HepG2 (cell line): ENCODE results near the gene ABCC3. TPM values are rescaled to one million over a fixed set of nuclear protein-coding genes. Genes with fewer than 3 reads are reported as not detected.

Experiments used
- AKAP8 ChIP-seq: sonication (generic); formaldehyde crosslinking; IDR thresholded peaks from 2 replicates; pipeline ENCODE4 v1.5.1; 2020; ENCODE audit warnings: mild to moderate bottlenecking, missing genetic modification reagents
- CENPX ChIP-seq: sonication (generic); formaldehyde crosslinking; IDR thresholded peaks from 2 replicates; pipeline ENCODE4 v1.9.0; 2021; ENCODE audit warnings: mild to moderate bottlenecking, missing genetic modification reagents, moderate library complexity
- JUND ChIP-seq: sonication (generic); formaldehyde crosslinking; IDR thresholded peaks from 2 replicates; pipeline ENCODE4 v1.8.0; 2022; ENCODE audit warnings: mild to moderate bottlenecking, missing genetic modification reagents
- MAF1 ChIP-seq: sonication (generic); formaldehyde crosslinking; IDR thresholded peaks from 2 replicates; pipeline ENCODE4 v1.5.0; 2020; ENCODE audit warnings: missing genetic modification reagents, borderline replicate concordance
- MTA1 ChIP-seq: sonication (generic); formaldehyde crosslinking; IDR thresholded peaks from 2 replicates; pipeline ENCODE4 v1.4.0; 2020; ENCODE audit warnings: missing genetic modification reagents, mild to moderate bottlenecking, borderline replicate concordance
- NCOR1 ChIP-seq: fragments of 200-600 bp; sonication (generic); IDR thresholded peaks from 2 replicates; pipeline ENCODE4 v1.7.0; 2017; ENCODE audit warnings: antibody characterized with exemption, low read length, borderline replicate concordance
- NR2F2 ChIP-seq: IDR thresholded peaks from 2 replicates; pipeline ENCODE4 v1.6.1; 2012; ENCODE audit warnings: low read depth, inconsistent platforms, borderline replicate concordance
- NR2F6 ChIP-seq, 2 experiments: IDR thresholded peaks; 2 replicates each; pipeline ENCODE4 v1.6.1; 2016; ENCODE audit warnings: antibody characterized with exemption in 1 of 2, mild to moderate bottlenecking in 1 of 2
- POLR2A ChIP-seq, 2 experiments: IDR thresholded peaks; 2 replicates each; pipeline ENCODE4 v1.6.1; 2011; ENCODE audit warnings: low read depth in 2 of 2, low read length in 2 of 2, mild to moderate bottlenecking in 1 of 2, moderate library complexity in 1 of 2; ENCODE audit not compliant: insufficient read depth in 1 of 2
- RCOR2 ChIP-seq: IDR thresholded peaks from 2 replicates; pipeline ENCODE4 v1.6.1; 2016; ENCODE audit warnings: missing biosample characterization, missing genetic modification reagents
- TARDBP ChIP-seq: sonication (generic); formaldehyde crosslinking; IDR thresholded peaks from 2 replicates; pipeline ENCODE4 v1.8.0; 2022; ENCODE audit warnings: mild to moderate bottlenecking, missing genetic modification reagents
- ZBTB7B ChIP-seq: sonication (generic); formaldehyde crosslinking; IDR thresholded peaks from 2 replicates; pipeline ENCODE4 v1.4.0; 2020; ENCODE audit warnings: missing genetic modification reagents
- ZFY ChIP-seq: sonication (generic); formaldehyde crosslinking; IDR thresholded peaks from 2 replicates; pipeline ENCODE4 v1.4.0; 2020; ENCODE audit warnings: missing genetic modification reagents
- ZNF350 ChIP-seq: sonication (generic); formaldehyde crosslinking; IDR thresholded peaks from 2 replicates; pipeline ENCODE4 v1.4.0; 2020; ENCODE audit warnings: mild to moderate bottlenecking, low read depth, missing genetic modification reagents, borderline replicate concordance
- ZNF788 ChIP-seq: sonication (generic); formaldehyde crosslinking; IDR thresholded peaks from 2 replicates; pipeline ENCODE4 v1.5.0; 2020; ENCODE audit warnings: mild to moderate bottlenecking, missing genetic modification reagents, borderline replicate concordance
- polyA plus RNA-seq, 8 experiments: library from polyadenylated mRNA; depleted of rRNA in 3 of 8; stranded (reverse) in 7 of 8; unstranded in 1 of 8; fragments of >200 nt; fragmentation: Illumina TruSeq in 4 of 8; extraction: Trizol in 4 of 8; gene quantifications; 2 replicates each; pipeline versions ENCODE4 v1.2.1 to v1.2.3, GENCODE V29; 2011 to 2016; ENCODE audit warnings: low read depth in 4 of 8, missing spikeins in 1 of 8, mixed read lengths in 1 of 8; ENCODE audit not compliant: insufficient read depth in 1 of 8
- total RNA-seq, 5 experiments: library from RNA; depleted of rRNA; stranded (reverse); fragments of >200 nt; fragmentation: Illumina TruSeq; extraction: Trizol; gene quantifications; 2 replicates each; pipeline ENCODE4 v1.2.3, GENCODE V29; 2016; ENCODE audit warnings: low read depth in 1 of 5
- TF ChIP-seq, protein P1 (sequence below): sonication (generic); formaldehyde crosslinking; IDR thresholded peaks from 2 replicates; pipeline ENCODE4 v1.8.0; 2022; ENCODE audit warnings: mild to moderate bottlenecking, missing genetic modification reagents
- TF ChIP-seq, protein P2 (sequence below): sonication (generic); formaldehyde crosslinking; IDR thresholded peaks from 2 replicates; pipeline ENCODE4 v1.4.0; 2020; ENCODE audit warnings: missing genetic modification reagents
- TF ChIP-seq, protein P3 (sequence below): sonication (generic); formaldehyde crosslinking; IDR thresholded peaks from 2 replicates; pipeline ENCODE4 v1.4.0; 2020; ENCODE audit warnings: mild to moderate bottlenecking, missing genetic modification reagents, borderline replicate concordance
- TF ChIP-seq, protein P4 (sequence below), 2 experiments: sonication (generic) in 1 of 2; formaldehyde crosslinking in 1 of 2; IDR thresholded peaks; 2 replicates each; pipeline versions ENCODE4 v1.5.1 to v1.6.1; 2011 to 2020; ENCODE audit warnings: borderline replicate concordance in 1 of 2, low read depth in 1 of 2, low read length in 1 of 2, mild to moderate bottlenecking in 1 of 2, missing genetic modification reagents in 1 of 2, moderate library complexity in 1 of 2

Gene ABCC3
- total and polyA plus RNA-seq, 2 of the 13 experiments (the other 11 are each of a cell fraction or from before 2014, with no cell fraction given), result 25.2 to 50.7 TPM

DNA sequence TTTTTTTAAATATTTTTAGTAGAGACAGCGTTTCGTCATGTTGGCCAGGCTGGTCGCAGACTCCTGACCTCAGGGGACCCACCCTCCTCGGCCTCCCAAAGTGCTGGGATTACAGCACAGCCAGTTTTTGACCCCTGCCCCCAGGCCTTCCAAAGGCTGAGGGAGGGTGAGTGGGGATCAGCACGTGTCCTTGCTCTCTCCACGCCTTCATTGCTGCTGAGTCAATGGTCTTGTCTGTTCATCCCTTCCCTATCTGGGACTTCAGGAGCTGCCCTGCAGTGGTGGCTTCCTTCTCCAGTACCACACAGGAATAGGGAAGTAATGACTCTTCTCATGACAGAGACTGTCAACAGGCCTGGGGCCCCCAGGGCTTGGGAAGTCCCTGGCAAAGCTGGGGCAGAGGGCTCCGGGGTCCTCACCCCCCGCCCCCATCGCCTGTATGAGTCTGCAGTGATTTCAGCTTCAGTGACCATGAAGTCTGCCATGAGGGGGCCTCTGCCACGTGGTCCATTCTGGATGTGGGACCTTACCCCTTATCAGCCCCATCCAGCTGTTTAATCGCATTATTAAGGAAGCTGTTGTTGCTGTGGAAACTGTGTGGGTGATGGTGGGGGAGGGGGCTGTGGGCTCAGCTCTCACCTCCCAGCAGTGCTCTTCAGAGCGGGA, 6.1 kb downstream of the ABCC3 start (continued):
- TF ChIP-seq, protein P1, sequence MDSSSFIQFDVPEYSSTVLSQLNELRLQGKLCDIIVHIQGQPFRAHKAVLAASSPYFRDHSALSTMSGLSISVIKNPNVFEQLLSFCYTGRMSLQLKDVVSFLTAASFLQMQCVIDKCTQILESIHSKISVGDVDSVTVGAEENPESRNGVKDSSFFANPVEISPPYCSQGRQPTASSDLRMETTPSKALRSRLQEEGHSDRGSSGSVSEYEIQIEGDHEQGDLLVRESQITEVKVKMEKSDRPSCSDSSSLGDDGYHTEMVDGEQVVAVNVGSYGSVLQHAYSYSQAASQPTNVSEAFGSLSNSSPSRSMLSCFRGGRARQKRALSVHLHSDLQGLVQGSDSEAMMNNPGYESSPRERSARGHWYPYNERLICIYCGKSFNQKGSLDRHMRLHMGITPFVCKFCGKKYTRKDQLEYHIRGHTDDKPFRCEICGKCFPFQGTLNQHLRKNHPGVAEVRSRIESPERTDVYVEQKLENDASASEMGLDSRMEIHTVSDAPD, result 0 out of 2 replicates have a peak, but pooled peaks have one; percentile 5
- TF ChIP-seq, protein P2, sequence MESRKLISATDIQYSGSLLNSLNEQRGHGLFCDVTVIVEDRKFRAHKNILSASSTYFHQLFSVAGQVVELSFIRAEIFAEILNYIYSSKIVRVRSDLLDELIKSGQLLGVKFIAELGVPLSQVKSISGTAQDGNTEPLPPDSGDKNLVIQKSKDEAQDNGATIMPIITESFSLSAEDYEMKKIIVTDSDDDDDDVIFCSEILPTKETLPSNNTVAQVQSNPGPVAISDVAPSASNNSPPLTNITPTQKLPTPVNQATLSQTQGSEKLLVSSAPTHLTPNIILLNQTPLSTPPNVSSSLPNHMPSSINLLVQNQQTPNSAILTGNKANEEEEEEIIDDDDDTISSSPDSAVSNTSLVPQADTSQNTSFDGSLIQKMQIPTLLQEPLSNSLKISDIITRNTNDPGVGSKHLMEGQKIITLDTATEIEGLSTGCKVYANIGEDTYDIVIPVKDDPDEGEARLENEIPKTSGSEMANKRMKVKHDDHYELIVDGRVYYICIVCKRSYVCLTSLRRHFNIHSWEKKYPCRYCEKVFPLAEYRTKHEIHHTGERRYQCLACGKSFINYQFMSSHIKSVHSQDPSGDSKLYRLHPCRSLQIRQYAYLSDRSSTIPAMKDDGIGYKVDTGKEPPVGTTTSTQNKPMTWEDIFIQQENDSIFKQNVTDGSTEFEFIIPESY (CRISPR knock-in tag), result peak; percentile 68; the same call in 1 of the 2 replicates
- TF ChIP-seq NR2F2 (peak; percentile 82), NCOR1 (0 out of 2 replicates have a peak, but pooled peaks have one; percentile 50), ZNF350 (CRISPR knock-in tag) (peak; percentile 73; the same call in 1 of the 2 replicates), ZNF788 (CRISPR knock-in tag) (peak; percentile 42; the same call in 1 of the 2 replicates), ZFY (CRISPR knock-in tag) (peak; percentile 71; the same call in 1 of the 2 replicates), AKAP8 (CRISPR knock-in tag) (0 out of 2 replicates have a peak, but pooled peaks have one; percentile 85), JUND (CRISPR knock-in tag) (peak; percentile 64; the same call in 1 of the 2 replicates), RCOR2 (CRISPR knock-in tag) (0 out of 2 replicates have a peak, but pooled peaks have one; percentile 46), POLR2A (IDR thresholded peaks at IDR 0.05; ENCODE audit: insufficient read depth in 1 of 2, low read depth in 2 of 2, low read length in 2 of 2) (0 out of 4 replicates have a peak, but pooled peaks of 1 of the 2 experiments have one; percentile 33), MTA1 (CRISPR knock-in tag) (0 out of 2 replicates have a peak, but pooled peaks have one; percentile 71), CENPX (no peak), MAF1 (CRISPR knock-in tag) (no peak), TARDBP (CRISPR knock-in tag) (peak; percentile 68; the same call in 1 of the 2 replicates), NR2F6 (IDR thresholded peaks at IDR 0.05) (peak; percentile 95), NR2F6 (CRISPR knock-in tag; IDR thresholded peaks at IDR 0.05) (peak; percentile 97), ZBTB7B (CRISPR knock-in tag) (peak; percentile 86; the same call in 1 of the 2 replicates)
- TF ChIP-seq, protein P3, sequence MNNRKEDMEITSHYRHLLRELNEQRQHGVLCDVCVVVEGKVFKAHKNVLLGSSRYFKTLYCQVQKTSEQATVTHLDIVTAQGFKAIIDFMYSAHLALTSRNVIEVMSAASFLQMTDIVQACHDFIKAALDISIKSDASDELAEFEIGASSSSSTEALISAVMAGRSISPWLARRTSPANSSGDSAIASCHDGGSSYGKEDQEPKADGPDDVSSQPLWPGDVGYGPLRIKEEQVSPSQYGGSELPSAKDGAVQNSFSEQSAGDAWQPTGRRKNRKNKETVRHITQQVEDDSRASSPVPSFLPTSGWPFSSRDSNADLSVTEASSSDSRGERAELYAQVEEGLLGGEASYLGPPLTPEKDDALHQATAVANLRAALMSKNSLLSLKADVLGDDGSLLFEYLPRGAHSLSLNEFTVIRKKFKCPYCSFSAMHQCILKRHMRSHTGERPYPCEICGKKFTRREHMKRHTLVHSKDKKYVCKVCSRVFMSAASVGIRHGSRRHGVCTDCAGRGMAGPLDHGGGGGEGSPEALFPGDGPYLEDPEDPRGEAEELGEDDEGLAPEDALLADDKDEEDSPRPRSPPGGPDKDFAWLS (CRISPR knock-in tag), result no peak
- TF ChIP-seq, protein P4, sequence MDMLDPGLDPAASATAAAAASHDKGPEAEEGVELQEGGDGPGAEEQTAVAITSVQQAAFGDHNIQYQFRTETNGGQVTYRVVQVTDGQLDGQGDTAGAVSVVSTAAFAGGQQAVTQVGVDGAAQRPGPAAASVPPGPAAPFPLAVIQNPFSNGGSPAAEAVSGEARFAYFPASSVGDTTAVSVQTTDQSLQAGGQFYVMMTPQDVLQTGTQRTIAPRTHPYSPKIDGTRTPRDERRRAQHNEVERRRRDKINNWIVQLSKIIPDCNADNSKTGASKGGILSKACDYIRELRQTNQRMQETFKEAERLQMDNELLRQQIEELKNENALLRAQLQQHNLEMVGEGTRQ (IDR thresholded peaks at IDR 0.05; ENCODE audit: low read depth, low read length), result peak; percentile 67
- TF ChIP-seq, protein P4 (CRISPR knock-in tag; IDR thresholded peaks at IDR 0.05; ENCODE audit: borderline replicate concordance), result peak; percentile 29; the same call in 1 of the 2 replicates
